Measurements from ENCODE around the gene AK4. TPM values are rescaled to one million over a fixed set of nuclear protein-coding genes. Genes with fewer than 3 reads are reported as not detected.

The AK4 gene
- total and polyA plus RNA-seq, 2 of the 8 experiments (the other 6 are each of a cell fraction or from before 2014, with no cell fraction given): 64.5 to 175 TPM

GRCh38 chr1:65224681-65225091 is 76.7 kb downstream of the AK4 start:
- POLR2A ChIA-PET (ENCODE audit: partially characterized antibody): no interaction called here
- Histone ChIP-seq H3K23me2 (ENCODE audit: low read depth, low read length) (no peaks in the 10 kb centered on the region), H2AK5ac (ENCODE audit: low read depth, low read length) (no peak overlapping the region), H4K5ac (ENCODE audit: insufficient read length, low read depth, low read length) (no peak overlapping the region), H2BK5ac (ENCODE audit: low read depth, low read length) (no peak overlapping the region), H3K9ac (replicated peaks in 1 of 4; ENCODE audit: extremely low read depth in 1 of 4, low read depth in 3 of 4, low read length in 3 of 4) (no peak overlapping the region), H2BK120ac (replicated peaks; ENCODE audit: low read depth, low read length) (no peak overlapping the region), H4K20me1 (replicated peaks in 1 of 2; ENCODE audit: control insufficient read depth in 1 of 2, insufficient read depth in 2 of 2, low read length in 2 of 2) (no peaks in the 10 kb centered on the region), H3K14ac (ENCODE audit: insufficient read length) (no peak overlapping the region), H3K23ac (ENCODE audit: insufficient read length) (no peak overlapping the region), H3K36me3 (ENCODE audit: control insufficient read depth in 2 of 4, insufficient read depth in 4 of 4, low read length in 3 of 4) (peaks cover 0 to 4% (median 2%) of the 10 kb centered on the region in 4 experiments; a peak in 1 of 8 replicates), H4K91ac (replicated peaks; ENCODE audit: insufficient read length, low read length) (no peak overlapping the region), H3K4me1 (replicated peaks in 1 of 4; ENCODE audit: control insufficient read depth in 3 of 4, insufficient read depth in 4 of 4, low read length in 3 of 4) (no peaks in the 10 kb centered on the region), H3K9me3 (ENCODE audit: insufficient read depth in 2 of 2, low read depth in 1 of 2, low read length in 1 of 2) (no peaks in the 10 kb centered on the region), H3K4me2 (ENCODE audit: insufficient read depth in 1 of 2, low read depth in 2 of 2, low read length in 2 of 2) (no peak overlapping the region), H3K27ac (ENCODE audit: low read depth, low read length) (no peak overlapping the region), H3K79me1 (ENCODE audit: low read depth, low read length) (peaks cover 2% of the 10 kb centered on the region; the same call in 1 of the 2 replicates), H2BK12ac (ENCODE audit: low read depth, low read length) (no peak overlapping the region), H3K4ac (replicated peaks; ENCODE audit: insufficient read length, low read depth, low read length) (no peak overlapping the region), H2BK15ac (ENCODE audit: low read length) (no peak overlapping the region), H3K4me3 (ENCODE audit: extremely low read depth in 1 of 4, insufficient read depth in 2 of 4, low read depth in 3 of 4, low read length in 4 of 4) (no peak overlapping the region), H3K56ac (replicated peaks; ENCODE audit: insufficient read length, low read depth, low read length) (no peak overlapping the region), H3K79me2 (ENCODE audit: control insufficient read depth in 1 of 2, insufficient read depth in 2 of 2, low read length in 2 of 2) (no peaks in the 10 kb centered on the region), H2BK20ac (ENCODE audit: low read length) (no peak overlapping the region), H3K27me3 (replicated peaks in 1 of 4; ENCODE audit: control insufficient read depth in 3 of 4, extremely low read depth in 1 of 4, insufficient read depth in 3 of 4, low read length in 3 of 4) (peaks cover 0 to 2% (median 0%) of the 10 kb centered on the region in 4 experiments; a peak in 1 of 7 replicates), H3K18ac (ENCODE audit: extremely low read depth, low read length) (no peak overlapping the region), H4K8ac (ENCODE audit: extremely low read depth, insufficient read depth, low read length) (no peak overlapping the region), H2AFZ (ENCODE audit: low read length) (no peak overlapping the region)
- FAIRE-seq (no peak), DNase-seq (ENCODE audit: low read depth in 1 of 2, low spot score in 2 of 2) (no peak)
- CTCF ChIA-PET (ENCODE audit: partially characterized antibody): interaction anchor here (2.1 kb wide), 1 partner anchor 150 kb away, joined by 6 read pairs; no protein-coding TSS in a partner anchor
- 85% methylated on average over 6 of the region's 6 CpGs; no CpG with 5 or more reads in 1 of the 2 experiments for WGBS, 2 experiments (ENCODE audit: extremely low coverage in 1 of 2, insufficient coverage in 1 of 2, insufficient read length in 1 of 2, insufficient replicate concordance in 2 of 2, low coverage in 1 of 2, low lambda C conversion rate in 2 of 2, missing lambda C conversion rate in 1 of 2)
- TF ChIP-seq PHF8 (conservative IDR thresholded peaks at IDR 0.05; ENCODE audit: low read depth, low read length) (no peak), KDM1A (IDR thresholded peaks at IDR 0.05; ENCODE audit: borderline replicate concordance, low read length) (no peak), TAF1 (IDR thresholded peaks at IDR 0.05; ENCODE audit: low read depth, low read length) (no peak), POLR2A (IDR thresholded peaks at IDR 0.05; ENCODE audit: control extremely low read depth in 1 of 2, low read depth in 2 of 2, low read length in 2 of 2) (no peak), CBX8 (IDR thresholded peaks at IDR 0.05; ENCODE audit: borderline replicate concordance, low read depth, low read length) (no peak), SIRT6 (IDR thresholded peaks at IDR 0.05; ENCODE audit: low read length) (no peak), CEBPB (IDR thresholded peaks at IDR 0.05; ENCODE audit: low read depth, low read length) (no peak), SRF (IDR thresholded peaks at IDR 0.05; ENCODE audit: low read depth, low read length) (no peak), ATF3 (IDR thresholded peaks at IDR 0.05; ENCODE audit: insufficient read depth, low read depth, low read length) (no peak), EP300 (IDR thresholded peaks at IDR 0.05; ENCODE audit: borderline replicate concordance in 1 of 2, low read depth in 2 of 2, low read length in 2 of 2) (no peak), TEAD4 (IDR thresholded peaks at IDR 0.05; ENCODE audit: low read depth, low read length) (no peak), EZH2 (IDR thresholded peaks at IDR 0.05; ENCODE audit: low read depth, low read length, severe bottlenecking) (no peak), SP1 (IDR thresholded peaks at IDR 0.05; ENCODE audit: low read depth, low read length) (no peak), EGR1 (IDR thresholded peaks at IDR 0.05; ENCODE audit: borderline replicate concordance, low read depth, low read length) (no peak), CREB1 (IDR thresholded peaks at IDR 0.05) (no peak), YY1 (IDR thresholded peaks at IDR 0.05; ENCODE audit: low read depth, low read length) (no peak)

All from H1 (cell line).